Activated naive CD4-positive, alpha-beta T cell treated with anti-CD3 and anti-CD28 coated beads, Interleukin-2, amount 10 ng/mL, durations not matched to agents 7 days and 5 days (primary cell): Measurements from ENCODE around the gene DOCK3.
"Not testable (repeated sequence)": the region's sequence is repeated elsewhere in the genome, so short reads cannot be mapped to it uniquely, and the experiment has no call there.

Experiments used
- CTCF ChIA-PET: fragments of 350-600 bp; sonication (Branson Sonifier 250); formaldehyde crosslinking; loops from one replicate; lab custom pipeline; 2021; ENCODE audit warnings: antibody characterized with exemption; lab: Charles Lee
- DNase-seq: peaks from one replicate; pipeline ENCODE4 v3.0.0-alpha.2; 2020
- H3K27ac Mint-ChIP-seq: one replicate; pipeline ENCODE4 v1.8.0; 2021; ENCODE audit warnings: mild to moderate bottlenecking, moderate library complexity, mixed read lengths
- H3K27me3 Mint-ChIP-seq: one replicate; pipeline ENCODE4 v1.8.0; 2021; ENCODE audit warnings: mild to moderate bottlenecking, mixed read lengths
- H3K36me3 Mint-ChIP-seq: one replicate; pipeline ENCODE4 v1.8.0; 2021; ENCODE audit warnings: mixed read lengths
- H3K4me1 Mint-ChIP-seq: one replicate; pipeline ENCODE4 v1.8.0; 2021; ENCODE audit warnings: mixed read lengths
- H3K4me3 Mint-ChIP-seq: one replicate; pipeline ENCODE4 v1.8.0; 2021; ENCODE audit warnings: mild to moderate bottlenecking, moderate library complexity, mixed read lengths
- H3K9me3 Mint-ChIP-seq: one replicate; pipeline ENCODE4 v1.8.0; 2021; ENCODE audit warnings: mixed read lengths

The DOCK3 gene

DNA sequence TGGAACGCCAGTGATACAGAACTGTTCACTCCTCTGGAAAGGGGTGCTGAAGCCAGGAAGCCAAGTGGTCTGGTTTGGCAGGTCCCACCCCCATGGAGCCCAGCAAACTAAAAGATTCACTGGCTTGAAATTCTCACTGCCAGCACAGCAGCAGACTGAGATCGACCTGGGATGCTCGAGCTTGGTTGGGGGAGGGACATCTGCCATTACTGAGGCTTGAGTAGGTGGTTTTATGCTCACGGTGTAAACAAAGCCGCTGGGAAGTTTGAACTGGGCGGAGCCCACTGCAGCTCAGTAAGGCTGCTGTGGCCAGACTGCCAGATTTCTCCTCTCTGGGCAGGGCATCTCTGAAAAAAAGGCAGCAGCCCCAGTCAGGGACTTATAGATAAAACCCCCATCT, 417.4 kb downstream of the DOCK3 start:
- not testable (repeated sequence) for H3K4me3 Mint-ChIP-seq, H3K27ac Mint-ChIP-seq, H3K27me3 Mint-ChIP-seq, H3K36me3 Mint-ChIP-seq, H3K4me1 Mint-ChIP-seq, H3K9me3 Mint-ChIP-seq, DNase-seq
- CTCF ChIA-PET, result interaction anchor here (1.4 kb wide), 1 partner anchor 12 kb away, joined by 3 read pairs; no protein-coding TSS in a partner anchor

DNA sequence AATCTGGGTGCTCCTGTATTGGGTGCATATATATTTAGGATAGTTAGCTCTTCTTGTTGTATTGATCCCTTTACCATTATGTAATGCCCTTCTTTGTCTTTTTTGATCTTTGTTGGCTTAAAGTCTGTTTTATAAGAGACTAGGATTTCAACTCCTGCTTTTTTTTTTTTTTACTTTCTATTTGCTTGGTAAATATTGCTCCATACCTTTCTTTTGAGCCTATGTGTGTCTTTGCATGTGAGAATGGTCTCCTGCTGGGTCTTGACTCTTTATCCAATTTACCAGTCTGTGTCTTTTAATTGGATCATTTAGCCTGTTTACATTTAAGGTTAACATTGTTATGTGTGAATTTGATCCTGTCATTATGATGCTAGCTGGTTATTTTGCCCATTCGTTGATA, 420.1 kb downstream of the DOCK3 start:
- DNase-seq, CTCF ChIA-PET, H3K27me3 Mint-ChIP-seq, H3K4me3 Mint-ChIP-seq, H3K27ac Mint-ChIP-seq, H3K4me1 Mint-ChIP-seq, H3K9me3 Mint-ChIP-seq, H3K36me3 Mint-ChIP-seq: not testable (repeated sequence)

DNA sequence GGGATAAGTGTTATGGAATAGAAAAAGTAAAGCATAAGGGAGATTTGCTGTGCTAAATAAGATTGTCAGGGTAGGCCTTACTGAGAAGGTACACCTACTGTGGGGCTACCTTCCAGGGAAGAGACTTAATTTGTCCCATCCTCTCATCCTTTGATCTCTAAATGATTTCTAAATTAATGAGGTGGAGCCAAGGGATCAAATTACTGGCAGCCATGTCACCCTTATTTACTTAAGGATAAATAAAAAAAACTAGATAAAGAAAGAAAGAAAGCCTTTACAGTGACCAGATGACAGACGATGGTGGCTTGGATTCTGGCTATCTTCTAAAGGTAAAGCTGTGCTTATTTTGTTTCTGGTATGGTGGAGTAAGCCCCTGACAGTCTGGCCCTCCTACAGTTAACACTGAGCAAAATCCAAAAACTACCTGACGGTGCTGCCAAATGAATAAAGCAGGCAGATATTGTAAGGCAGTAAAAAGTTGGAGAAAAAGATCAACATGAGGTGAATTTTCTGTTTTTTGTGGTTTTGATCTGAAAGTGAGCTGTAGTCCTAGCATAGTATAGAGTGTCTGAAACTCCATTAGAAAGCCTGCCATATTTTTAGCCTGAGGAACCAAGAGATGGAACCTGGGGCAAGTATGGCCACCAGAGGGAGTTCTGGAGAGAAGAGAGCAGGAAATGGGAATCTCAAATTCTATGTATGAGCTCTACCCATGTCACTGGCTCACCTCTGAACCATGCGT, 425.2 kb downstream of the DOCK3 start:
- H3K27ac Mint-ChIP-seq, result no peak overlapping the region
- no peaks in the 10 kb centered on the region for H3K36me3 Mint-ChIP-seq
- CTCF ChIA-PET, result interaction anchor here (0.7 to 1.0 kb wide), 3 partner anchors 128 to 271 kb away, joined by 3 to 4 read pairs (median 3); no protein-coding TSS in a partner anchor
- no peaks in the 10 kb centered on the region for H3K9me3 Mint-ChIP-seq
- no peak overlapping the region for H3K4me3 Mint-ChIP-seq
- DNase-seq, result peak; percentile 35
- no peaks in the 10 kb centered on the region for H3K27me3 Mint-ChIP-seq
- no peaks in the 10 kb centered on the region for H3K4me1 Mint-ChIP-seq

DNA sequence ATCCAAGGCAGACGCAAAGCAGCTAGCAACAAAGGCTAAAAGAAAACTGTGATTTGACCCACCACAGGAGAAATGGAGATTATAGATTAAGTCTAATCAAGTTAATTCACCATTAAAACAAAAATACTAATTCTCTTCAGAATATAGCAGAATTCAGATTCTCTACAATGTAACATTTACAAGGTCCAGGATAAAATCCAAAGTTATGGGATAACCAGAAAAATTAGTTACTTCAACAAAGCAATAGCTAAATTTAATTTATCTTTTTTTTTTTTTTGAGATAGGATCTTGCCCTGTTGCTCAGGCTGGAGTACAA, 425.8 kb downstream of the DOCK3 start:
- Mint-ChIP-seq H3K9me3 (no peaks in the 10 kb centered on the region), H3K4me3 (no peak overlapping the region), H3K36me3 (no peaks in the 10 kb centered on the region), H3K4me1 (no peaks in the 10 kb centered on the region), H3K27ac (no peak overlapping the region), H3K27me3 (no peaks in the 10 kb centered on the region)
- CTCF ChIA-PET, result interaction anchor here (0.7 to 1.0 kb wide), 3 partner anchors 129 to 270 kb away, joined by 3 to 4 read pairs (median 3); no protein-coding TSS in a partner anchor
- DNase-seq, result no peak

DNA sequence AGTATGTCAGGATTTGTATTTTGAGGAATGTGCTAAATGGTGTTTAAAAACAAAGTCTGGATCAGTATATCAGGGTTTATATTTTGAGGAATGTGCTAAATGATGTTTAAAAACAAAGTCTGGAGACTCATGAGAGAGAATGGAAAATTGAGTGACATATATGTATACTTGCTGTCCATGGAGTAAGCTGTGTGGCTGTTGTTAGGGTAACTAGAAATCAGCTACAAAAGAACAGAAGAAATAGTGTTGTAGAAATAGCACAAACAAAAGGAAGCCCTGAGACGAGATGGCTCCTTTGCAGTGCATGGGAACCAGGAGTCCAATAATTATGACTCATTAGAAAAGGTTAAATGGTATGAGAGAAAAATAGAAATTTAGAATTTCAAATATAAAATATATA, 427.7 kb downstream of the DOCK3 start:
- Mint-ChIP-seq H3K4me3 (no peak overlapping the region), H3K27ac (no peak overlapping the region), H3K4me1 (no peaks in the 10 kb centered on the region), H3K36me3 (no peaks in the 10 kb centered on the region), H3K9me3 (peaks cover 8% of the 10 kb centered on the region), H3K27me3 (no peaks in the 10 kb centered on the region)
- DNase-seq, result no peak
- CTCF ChIA-PET, result no interaction called here

DNA sequence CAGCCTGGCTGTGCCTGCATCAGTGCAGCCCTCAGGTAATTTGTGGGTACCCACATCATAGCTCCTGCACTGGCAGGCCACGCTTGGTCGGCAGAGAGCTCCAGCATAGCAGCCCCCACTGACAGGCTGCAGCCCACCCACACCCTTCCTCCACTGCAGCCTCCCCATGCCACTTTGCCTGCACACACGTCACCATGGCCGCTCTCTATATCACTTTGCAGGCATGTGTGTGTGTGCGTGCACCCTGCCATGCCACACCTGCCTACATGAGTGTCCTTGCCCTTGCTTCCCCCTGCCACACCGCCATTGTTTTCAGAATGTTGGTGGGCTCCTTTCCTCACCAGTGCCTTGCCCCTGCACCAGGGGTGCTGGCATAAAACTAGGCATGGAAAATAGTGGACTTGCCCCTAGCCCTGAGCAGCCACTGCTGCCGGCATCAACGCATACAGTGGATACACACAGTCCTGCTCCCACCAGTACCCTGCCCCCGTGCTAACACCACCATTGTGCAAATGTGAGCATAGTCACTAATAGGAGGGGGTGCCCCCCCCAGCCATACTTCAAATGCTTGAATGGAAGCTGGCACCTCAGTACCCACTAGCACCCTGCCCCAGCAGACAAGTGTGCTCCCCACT, 431.6 kb downstream of the DOCK3 start:
- Mint-ChIP-seq H3K4me3 (no peak overlapping the region), H3K27ac (no peak overlapping the region)
- DNase-seq, result no peak

DNA sequence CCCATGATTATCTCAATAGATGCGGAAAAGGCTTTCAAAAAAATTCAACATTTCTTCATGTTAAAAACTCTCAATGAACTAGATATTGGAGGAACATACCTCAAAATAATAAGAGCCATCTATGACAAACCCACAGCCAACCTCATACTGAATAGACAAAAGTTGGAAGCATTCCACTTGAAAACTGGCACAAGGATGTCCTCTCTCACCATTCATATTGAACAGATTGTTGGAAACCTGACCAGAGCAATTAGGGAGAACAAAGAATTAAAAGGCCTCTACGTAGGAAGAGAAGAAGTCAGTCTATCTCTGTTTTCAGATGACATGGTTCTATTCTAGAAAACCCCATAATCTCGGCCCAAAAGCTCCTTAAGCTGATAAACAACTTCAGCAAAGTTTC, 435.9 kb downstream of the DOCK3 start:
- no peaks in the 10 kb centered on the region for H3K4me1 Mint-ChIP-seq
- no peaks in the 10 kb centered on the region for H3K36me3 Mint-ChIP-seq
- CTCF ChIA-PET, result no interaction called here
- no peak for DNase-seq
- H3K27ac Mint-ChIP-seq, result no peak overlapping the region
- H3K9me3 Mint-ChIP-seq, result peaks cover 22% of the 10 kb centered on the region
- H3K4me3 Mint-ChIP-seq, result no peak overlapping the region
- no peaks in the 10 kb centered on the region for H3K27me3 Mint-ChIP-seq

More for the DNA sequence above, 431.6 kb downstream of the DOCK3 start:
- Mint-ChIP-seq H3K9me3 (peaks cover 22% of the 10 kb centered on the region), H3K27me3 (no peaks in the 10 kb centered on the region), H3K4me1 (no peaks in the 10 kb centered on the region), H3K36me3 (no peaks in the 10 kb centered on the region)
- CTCF ChIA-PET, result no interaction called here

DNA sequence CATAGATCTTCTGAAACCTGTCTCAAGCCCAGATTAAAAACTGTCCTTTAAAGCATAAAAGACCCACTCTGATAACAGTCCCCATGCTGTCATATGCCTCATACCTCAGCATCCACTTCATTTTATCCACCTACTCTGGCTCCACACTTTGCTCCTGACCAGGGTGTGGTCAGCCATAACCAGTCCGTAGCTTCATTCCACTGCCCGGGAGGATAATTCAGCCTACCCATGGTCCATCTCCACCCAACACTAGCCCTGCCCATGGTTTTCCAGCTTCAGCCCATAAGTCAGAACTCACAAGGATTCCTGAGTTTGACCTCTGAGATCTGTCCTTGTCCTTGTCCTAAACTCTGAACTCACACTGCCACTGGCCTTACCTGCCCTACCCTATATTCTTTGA, 448.2 kb downstream of the DOCK3 start:
- Mint-ChIP-seq H3K4me3 (no peak overlapping the region), H3K27ac (no peak overlapping the region), H3K36me3 (no peaks in the 10 kb centered on the region), H3K27me3 (peaks cover 5% of the 10 kb centered on the region), H3K9me3 (peaks cover 3% of the 10 kb centered on the region), H3K4me1 (no peaks in the 10 kb centered on the region)
- CTCF ChIA-PET, result no interaction called here
- DNase-seq, result no peak

DNA sequence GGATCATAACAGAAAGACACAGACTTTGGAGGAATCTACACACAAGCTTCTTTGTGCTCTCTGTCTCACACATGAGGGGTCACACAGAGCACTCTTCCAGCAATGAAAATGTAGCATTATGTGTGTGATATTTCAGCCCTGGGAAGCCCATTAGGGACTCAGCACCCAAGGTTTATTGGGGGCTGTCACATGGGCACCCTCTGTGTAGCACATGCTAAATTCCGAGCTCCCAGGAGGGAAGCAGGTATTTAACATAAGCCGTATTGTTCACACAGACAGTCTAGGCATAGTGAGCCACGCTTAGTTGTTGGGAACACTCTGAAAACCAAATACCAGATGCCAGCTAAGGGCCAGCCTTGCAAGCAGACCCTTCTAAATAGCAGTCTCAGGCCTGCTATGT, 448.8 kb downstream of the DOCK3 start:
- H3K9me3 Mint-ChIP-seq, result peaks cover 3% of the 10 kb centered on the region
- peaks cover 5% of the 10 kb centered on the region for H3K27me3 Mint-ChIP-seq
- CTCF ChIA-PET, result no interaction called here
- no peaks in the 10 kb centered on the region for H3K36me3 Mint-ChIP-seq
- H3K27ac Mint-ChIP-seq, result no peak overlapping the region
- no peak overlapping the region for H3K4me3 Mint-ChIP-seq
- no peaks in the 10 kb centered on the region for H3K4me1 Mint-ChIP-seq
- DNase-seq, result no peak

DNA sequence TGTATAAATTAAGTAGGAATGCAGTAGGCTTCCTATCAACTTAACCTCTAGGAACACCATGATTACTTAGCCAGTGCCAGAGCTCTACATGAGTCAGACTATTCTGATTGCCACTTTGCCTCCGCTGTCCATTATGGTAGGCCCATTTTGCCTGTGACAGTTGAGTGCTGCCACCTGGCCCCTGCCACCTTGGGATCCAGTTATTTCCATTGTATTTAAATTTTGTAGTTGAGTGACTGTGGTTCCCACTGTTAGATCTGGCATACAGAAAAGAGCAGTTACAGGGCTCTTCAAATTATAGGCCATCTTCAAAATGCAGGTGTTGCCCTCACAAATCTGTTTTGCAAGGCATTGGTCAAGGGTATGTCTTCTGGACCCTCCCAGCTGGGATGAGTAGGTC, 456.9 kb downstream of the DOCK3 start:
- CTCF ChIA-PET, result not testable (repeated sequence)

DNA sequence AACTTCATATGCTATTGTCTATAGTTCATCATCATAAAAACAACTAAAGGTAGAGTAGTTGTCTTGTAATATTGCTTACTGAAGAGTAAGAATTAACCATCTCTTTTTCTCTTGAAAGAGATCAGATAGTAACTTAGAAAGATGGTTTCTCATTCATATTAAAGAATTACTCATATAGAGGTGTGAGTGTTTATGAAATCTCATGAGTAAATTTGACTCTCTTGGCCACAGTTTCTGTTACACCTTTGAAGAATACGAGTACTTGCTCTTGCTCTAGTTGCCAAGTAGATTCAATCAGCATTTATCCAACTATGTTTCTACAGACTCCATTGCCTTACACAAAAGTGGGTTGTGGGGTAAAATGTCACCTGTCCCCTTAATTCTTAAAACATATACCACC, 463.0 kb downstream of the DOCK3 start:
- Mint-ChIP-seq H3K4me1 (no peaks in the 10 kb centered on the region), H3K27ac (no peak overlapping the region), H3K27me3 (no peaks in the 10 kb centered on the region), H3K9me3 (peaks cover 5% of the 10 kb centered on the region), H3K4me3 (no peak overlapping the region), H3K36me3 (no peaks in the 10 kb centered on the region)
- CTCF ChIA-PET, result interaction anchor here (0.7 kb wide), 1 partner anchor 283 kb away, joined by 3 read pairs; no protein-coding TSS in a partner anchor
- DNase-seq, result no peak

More for the DNA sequence above, 456.9 kb downstream of the DOCK3 start:
- H3K4me1 Mint-ChIP-seq, H3K27me3 Mint-ChIP-seq, H3K4me3 Mint-ChIP-seq, DNase-seq, H3K27ac Mint-ChIP-seq, H3K36me3 Mint-ChIP-seq: not testable (repeated sequence)
- H3K9me3 Mint-ChIP-seq, result peaks cover 19% of the 10 kb centered on the region

DNA sequence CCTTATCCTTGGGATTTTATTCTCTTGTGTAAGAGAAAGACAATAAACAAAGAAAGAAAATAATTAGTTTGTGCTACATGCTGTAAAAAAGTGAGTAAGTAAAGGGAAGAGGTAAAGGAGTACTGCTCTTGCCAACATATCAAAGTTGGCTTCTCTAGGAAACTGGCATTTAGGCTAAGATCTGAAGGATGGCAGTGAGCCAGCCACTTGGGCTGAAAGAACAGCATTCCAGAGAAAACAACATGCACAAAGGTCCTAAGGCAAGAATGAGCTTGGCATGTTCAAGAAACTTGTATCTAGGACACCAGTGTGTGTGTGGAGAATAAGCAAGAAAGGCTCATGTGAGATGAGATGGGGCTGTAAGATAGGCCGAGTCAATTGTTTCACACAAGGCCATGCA, 464.9 kb downstream of the DOCK3 start:
- Mint-ChIP-seq H3K36me3 (no peaks in the 10 kb centered on the region), H3K4me1 (no peaks in the 10 kb centered on the region)

DNA sequence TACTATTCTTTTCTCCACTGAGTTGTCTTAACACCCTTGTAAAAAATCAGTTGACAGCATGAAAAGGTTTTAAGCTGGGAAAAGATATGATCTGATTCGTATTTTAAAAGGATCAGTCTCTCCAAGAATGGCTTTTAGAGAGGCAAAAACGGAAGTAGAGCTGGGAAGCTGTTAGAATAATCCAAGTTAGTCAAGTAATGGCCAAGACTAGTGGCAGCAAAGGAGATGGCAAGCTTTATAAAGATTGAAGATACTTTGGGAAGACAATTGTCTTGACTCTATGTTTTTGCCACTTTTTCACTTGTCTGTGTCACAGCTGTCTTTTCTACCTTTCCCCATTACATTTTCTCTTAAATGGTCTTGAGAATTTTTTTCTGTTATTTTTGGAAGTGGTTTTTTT, 466.8 kb downstream of the DOCK3 start:
- no peak overlapping the region for H3K4me3 Mint-ChIP-seq
- H3K9me3 Mint-ChIP-seq, result no peaks in the 10 kb centered on the region
- H3K27ac Mint-ChIP-seq, result no peak overlapping the region
- no peaks in the 10 kb centered on the region for H3K27me3 Mint-ChIP-seq
- H3K36me3 Mint-ChIP-seq, result no peaks in the 10 kb centered on the region
- DNase-seq, result no peak
- H3K4me1 Mint-ChIP-seq, result no peaks in the 10 kb centered on the region
- CTCF ChIA-PET, result no interaction called here

More for the DNA sequence above, 464.9 kb downstream of the DOCK3 start:
- no peaks in the 10 kb centered on the region for H3K27me3 Mint-ChIP-seq
- H3K9me3 Mint-ChIP-seq, result no peaks in the 10 kb centered on the region
- CTCF ChIA-PET, result no interaction called here
- DNase-seq, result no peak
- H3K4me3 Mint-ChIP-seq, result no peak overlapping the region
- H3K27ac Mint-ChIP-seq, result no peak overlapping the region

DNA sequence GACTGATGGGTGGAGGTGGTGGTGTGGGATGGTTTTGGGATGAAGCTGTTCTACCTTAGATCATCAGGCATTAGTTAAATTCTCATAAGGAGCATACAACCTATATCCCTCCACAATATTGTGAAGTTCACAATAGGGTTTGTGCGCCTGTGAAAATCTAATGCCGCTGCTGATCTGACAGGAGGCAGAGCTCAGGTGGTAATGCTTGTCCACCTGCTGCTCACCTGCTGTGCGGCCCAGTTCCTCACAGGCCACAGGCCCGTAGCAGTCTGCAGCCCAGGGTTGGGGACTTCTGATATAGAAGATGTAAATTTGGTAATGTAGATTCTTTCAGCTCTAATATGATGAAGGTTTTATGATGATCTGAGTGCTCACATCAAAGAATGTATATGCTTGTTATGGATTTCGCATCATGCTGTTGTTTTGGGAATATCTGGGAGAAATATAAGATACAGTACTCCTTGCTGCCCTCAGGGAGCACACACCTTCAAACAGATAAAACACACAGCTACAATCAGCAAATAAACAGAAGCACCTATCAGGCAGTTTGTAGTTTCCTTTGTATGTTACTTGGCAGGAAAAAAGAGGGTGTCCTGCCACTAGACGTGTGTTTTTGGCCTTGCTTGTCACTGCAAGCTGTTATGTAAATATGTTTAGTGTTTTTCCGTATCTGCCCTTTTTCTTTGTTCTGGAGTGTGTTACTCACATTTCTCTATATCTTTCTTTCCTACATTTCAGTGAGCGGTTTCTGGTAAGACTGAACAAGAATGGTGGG, 471.3 kb downstream of the DOCK3 start:
- no peak for DNase-seq
- CTCF ChIA-PET, result no interaction called here
- peaks cover 6% of the 10 kb centered on the region for H3K9me3 Mint-ChIP-seq
- H3K4me3 Mint-ChIP-seq, result no peak overlapping the region
- H3K27me3 Mint-ChIP-seq, result no peaks in the 10 kb centered on the region
- H3K4me1 Mint-ChIP-seq, result no peaks in the 10 kb centered on the region
- H3K36me3 Mint-ChIP-seq, result no peaks in the 10 kb centered on the region
- no peak overlapping the region for H3K27ac Mint-ChIP-seq
